OCI-LY3 (cell line): ENCODE results near the gene TF.

Source experiments
- H2AFZ ChIP-seq: fragments of 200-600, 300-600 bp; shearing (Covaris generic); 2 replicates; pipeline ENCODE4 v1.6.0; 2014; ENCODE audit warnings: antibody characterized with exemption, low read depth, low read length
- H3K27ac ChIP-seq: fragments of 200-600, 300-600 bp; sonication (generic); 2 replicates; pipeline ENCODE4 v1.5.1; 2014; ENCODE audit warnings: mild to moderate bottlenecking, low read length, moderate library complexity, mixed read lengths
- H3K27me3 ChIP-seq: fragments of 200-600, 300-600 bp; sonication (generic); 2 replicates; pipeline ENCODE4 v1.6.1; 2014; ENCODE audit warnings: low read depth, low read length, mixed read lengths
- H3K36me3 ChIP-seq: fragments of 200-600, 300-600 bp; sonication (generic); replicated peaks from 2 replicates; pipeline ENCODE3; 2014; ENCODE audit warnings: low read depth, low read length, mixed read lengths
- H3K4me1 ChIP-seq: fragments of 300-600, 200-600 bp; sonication (generic); 2 replicates; pipeline ENCODE4 v1.6.1; 2014; ENCODE audit warnings: low read length, mixed read lengths
- H3K4me2 ChIP-seq: fragments of 200-600, 300-600 bp; sonication (generic); 2 replicates; pipeline ENCODE4 v1.6.1; 2014; ENCODE audit warnings: low read length, mixed read lengths
- H3K4me3 ChIP-seq: fragments of 300-600, 200-600 bp; sonication (generic); 2 replicates; pipeline ENCODE4 v1.5.1; 2014; ENCODE audit warnings: antibody characterized with exemption, mild to moderate bottlenecking, low read length, moderate library complexity
- H3K79me2 ChIP-seq: fragments of 300-600, 200-600 bp; shearing (Covaris generic); 2 replicates; pipeline ENCODE4 v1.6.1; 2014; ENCODE audit warnings: mild to moderate bottlenecking, low read length, mixed read lengths
- H3K9ac ChIP-seq: fragments of 300-600, 200-600 bp; shearing (Covaris generic); 2 replicates; pipeline ENCODE4 v1.6.0; 2014; ENCODE audit warnings: mild to moderate bottlenecking, low read length, moderate library complexity
- H3K9me3 ChIP-seq: fragments of 200-600, 300-600 bp; shearing (Covaris generic); 2 replicates; pipeline ENCODE4 v1.6.1; 2014; ENCODE audit warnings: low read length, mixed read lengths; ENCODE audit not compliant: insufficient read depth
- H4K20me1 ChIP-seq: fragments of 200-600, 300-600 bp; sonication (generic); 2 replicates; pipeline ENCODE4 v1.6.1; 2016; ENCODE audit warnings: low read length, mixed read lengths; ENCODE audit not compliant: insufficient read depth
- EZH2phosphoT487 ChIP-seq: fragments of 200-600 bp; shearing (Covaris generic); IDR thresholded peaks from 2 replicates; pipeline ENCODE4 v1.6.1; 2018; ENCODE audit warnings: antibody characterized with exemption, mixed run types, low read depth
- TF ChIP-seq, protein P1 (sequence below): fragments of 200-600, 300-600 bp; sonication (generic); IDR thresholded peaks from 2 replicates; pipeline ENCODE4 v1.5.1; 2014; ENCODE audit warnings: antibody characterized with exemption, low read length, low read depth

TF gene

DNA sequence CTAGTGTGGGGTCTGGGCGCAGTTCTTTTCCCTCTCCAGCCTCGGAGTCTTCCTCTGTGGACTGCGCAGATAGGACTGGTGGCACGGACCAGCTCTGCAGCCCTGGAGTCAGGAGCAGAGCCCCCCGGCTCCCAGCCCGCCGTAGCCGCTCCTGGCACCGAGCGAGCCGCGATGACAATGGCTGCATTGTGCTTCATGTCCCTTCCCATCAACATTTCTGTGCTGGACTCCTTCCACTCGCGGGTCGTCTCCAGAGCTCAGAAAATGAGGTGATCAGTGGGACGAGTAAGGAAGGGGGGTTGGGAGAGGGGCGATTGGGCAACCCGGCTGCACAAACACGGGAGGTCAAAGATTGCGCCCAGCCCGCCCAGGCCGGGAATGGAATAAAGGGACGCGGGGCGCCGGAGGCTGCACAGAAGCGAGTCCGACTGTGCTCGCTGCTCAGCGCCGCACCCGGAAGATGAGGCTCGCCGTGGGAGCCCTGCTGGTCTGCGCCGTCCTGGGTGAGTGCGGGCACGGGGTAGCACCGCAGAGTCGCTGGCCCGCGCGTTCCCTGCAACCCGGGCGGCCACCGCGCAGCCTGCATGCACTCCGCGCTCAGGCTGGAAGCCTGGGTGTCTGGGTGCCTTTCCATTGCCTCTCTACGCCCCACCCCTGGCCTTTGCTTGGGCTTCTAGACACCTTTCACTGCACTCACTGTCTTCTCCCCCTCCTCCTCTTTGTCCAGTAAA, at the start of gene TF:
TSS of gene TF (plus strand) at position 413 of the 731 bp plus-strand sequence. CDS start at position 461, 48 bp downstream.
- Histone ChIP-seq H3K27me3 (peaks cover 16% of the 10 kb centered on the region; the same call in 1 of the 2 replicates), H3K27ac (no peak within 1 kb of the TSS), H3K36me3 (no peaks in the 10 kb centered on the region), H3K9me3 (no peaks in the 10 kb centered on the region), H4K20me1 (no peaks in the 10 kb centered on the region), H3K4me1 (no peaks in the 10 kb centered on the region), H2AFZ (no peak within 1 kb of the TSS), H3K4me2 (no peak within 1 kb of the TSS), H3K79me2 (no peaks in the 10 kb centered on the region), H3K9ac (no peak within 1 kb of the TSS), H3K4me3 (no peak within 1 kb of the TSS)
- TF ChIP-seq, protein P1, sequence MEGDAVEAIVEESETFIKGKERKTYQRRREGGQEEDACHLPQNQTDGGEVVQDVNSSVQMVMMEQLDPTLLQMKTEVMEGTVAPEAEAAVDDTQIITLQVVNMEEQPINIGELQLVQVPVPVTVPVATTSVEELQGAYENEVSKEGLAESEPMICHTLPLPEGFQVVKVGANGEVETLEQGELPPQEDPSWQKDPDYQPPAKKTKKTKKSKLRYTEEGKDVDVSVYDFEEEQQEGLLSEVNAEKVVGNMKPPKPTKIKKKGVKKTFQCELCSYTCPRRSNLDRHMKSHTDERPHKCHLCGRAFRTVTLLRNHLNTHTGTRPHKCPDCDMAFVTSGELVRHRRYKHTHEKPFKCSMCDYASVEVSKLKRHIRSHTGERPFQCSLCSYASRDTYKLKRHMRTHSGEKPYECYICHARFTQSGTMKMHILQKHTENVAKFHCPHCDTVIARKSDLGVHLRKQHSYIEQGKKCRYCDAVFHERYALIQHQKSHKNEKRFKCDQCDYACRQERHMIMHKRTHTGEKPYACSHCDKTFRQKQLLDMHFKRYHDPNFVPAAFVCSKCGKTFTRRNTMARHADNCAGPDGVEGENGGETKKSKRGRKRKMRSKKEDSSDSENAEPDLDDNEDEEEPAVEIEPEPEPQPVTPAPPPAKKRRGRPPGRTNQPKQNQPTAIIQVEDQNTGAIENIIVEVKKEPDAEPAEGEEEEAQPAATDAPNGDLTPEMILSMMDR: no peak
- TF ChIP-seq EZH2phosphoT487: no peak

DNA sequence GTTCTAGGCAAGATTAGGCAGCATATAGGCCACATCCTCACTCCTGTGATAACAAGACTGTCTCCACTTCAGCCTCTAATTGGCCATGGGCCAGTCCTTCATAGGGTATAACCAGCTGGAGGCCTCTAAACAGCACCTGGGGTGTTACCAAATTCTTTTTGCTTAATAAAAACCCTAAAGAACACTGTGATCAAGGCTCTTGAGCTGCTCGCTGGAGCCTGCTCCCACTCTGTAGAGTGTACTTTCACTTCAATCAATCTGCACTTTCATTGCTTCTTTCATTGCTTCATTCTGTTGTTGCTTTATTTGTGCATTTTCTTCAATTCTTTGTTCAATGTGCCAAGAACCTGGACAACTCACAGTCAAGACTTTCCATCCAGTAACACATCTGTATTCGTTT, 48.2 kb upstream of the TF start:
- H3K79me2 ChIP-seq: no peaks in the 10 kb centered on the region
- no peaks in the 10 kb centered on the region for H3K27me3 ChIP-seq
- no peak overlapping the region for H3K4me3 ChIP-seq
- no peak overlapping the region for H3K4me2 ChIP-seq
- H4K20me1 ChIP-seq: no peaks in the 10 kb centered on the region
- H3K9ac ChIP-seq: no peak overlapping the region
- no peaks in the 10 kb centered on the region for H3K9me3 ChIP-seq
- no peak overlapping the region for H2AFZ ChIP-seq
- H3K36me3 ChIP-seq: no peaks in the 10 kb centered on the region
- no peak overlapping the region for H3K27ac ChIP-seq
- no peak for TF ChIP-seq EZH2phosphoT487
- H3K4me1 ChIP-seq: no peaks in the 10 kb centered on the region

DNA sequence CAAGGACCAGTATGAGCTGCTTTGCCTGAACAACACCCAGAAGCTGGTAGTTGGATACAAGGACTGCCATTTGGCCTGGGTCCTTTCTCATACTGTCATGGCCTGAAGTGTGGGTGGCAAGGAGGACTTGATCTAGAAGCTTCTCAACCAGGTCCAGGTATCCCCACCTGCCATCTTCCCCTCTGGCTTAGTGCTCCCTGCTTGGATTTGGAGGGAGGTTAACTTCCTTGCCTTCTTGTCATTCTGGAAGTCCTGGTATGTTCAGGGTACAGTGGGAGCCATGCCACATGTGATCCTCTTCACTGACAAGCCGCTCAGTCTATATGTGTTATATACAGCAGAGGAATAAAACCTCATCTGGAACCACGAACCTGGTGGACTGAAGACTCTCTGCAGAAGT, 46.7 kb upstream of the TF start:
- Histone ChIP-seq H3K79me2 (no peaks in the 10 kb centered on the region), H3K27me3 (peaks cover 8% of the 10 kb centered on the region), H3K4me2 (no peak overlapping the region), H2AFZ (no peak overlapping the region), H3K36me3 (no peaks in the 10 kb centered on the region), H3K4me3 (no peak overlapping the region), H4K20me1 (no peaks in the 10 kb centered on the region), H3K9me3 (no peaks in the 10 kb centered on the region), H3K27ac (no peak overlapping the region), H3K9ac (no peak overlapping the region), H3K4me1 (no peaks in the 10 kb centered on the region)
- TF ChIP-seq, protein P1: no peak
- TF ChIP-seq EZH2phosphoT487: no peak

DNA sequence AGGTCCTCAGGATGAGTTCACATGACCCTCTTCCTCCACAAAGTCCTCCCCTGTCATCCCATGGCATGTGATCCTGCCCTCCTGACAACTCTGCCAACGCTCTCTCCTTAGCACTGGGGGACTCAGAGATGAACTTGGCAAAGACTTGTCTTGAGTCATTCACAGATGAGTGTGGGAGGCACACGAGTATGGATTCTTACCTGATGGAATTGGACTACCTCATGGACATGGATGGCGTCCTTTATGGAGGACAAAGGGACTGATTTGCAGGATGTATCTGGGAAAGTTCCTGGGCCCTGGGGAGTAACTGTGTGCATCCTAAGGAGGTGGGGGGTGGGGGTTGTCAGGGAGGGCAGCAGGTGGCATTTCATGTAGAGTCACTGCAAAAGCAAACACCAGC, 46.3 kb upstream of the TF start:
- H3K79me2 ChIP-seq: no peaks in the 10 kb centered on the region
- H3K9ac ChIP-seq: no peak overlapping the region
- peaks cover 11% of the 10 kb centered on the region for H3K27me3 ChIP-seq
- no peaks in the 10 kb centered on the region for H3K4me1 ChIP-seq
- no peak overlapping the region for H3K27ac ChIP-seq
- TF ChIP-seq, protein P1: no peak
- TF ChIP-seq EZH2phosphoT487: no peak
- no peak overlapping the region for H3K4me2 ChIP-seq
- H3K36me3 ChIP-seq: no peaks in the 10 kb centered on the region
- H2AFZ ChIP-seq: no peak overlapping the region
- H3K9me3 ChIP-seq: no peaks in the 10 kb centered on the region
- H3K4me3 ChIP-seq: no peak overlapping the region
- H4K20me1 ChIP-seq: no peaks in the 10 kb centered on the region
